ENCODE measurements around the gene AXIN1. TPM values are rescaled to one million over a fixed set of nuclear protein-coding genes. Genes with fewer than 3 reads are reported as not detected.
A peak's percentile ranks its signal among the peaks of the same experiment; 100 is the strongest.
"Not testable (repeated sequence)": the region's sequence is repeated elsewhere in the genome, so short reads cannot be mapped to it uniquely, and the experiment has no call there.

Gene AXIN1
- total RNA-seq, 2 donors from 2014 or later = 16.2 to 18.4 TPM

GRCh38 chr16:341095-341973, 11.2 kb downstream of the AXIN1 start:
- Mint-ChIP-seq H3K4me1 (peaks cover 40% of the 10 kb centered on the region), H3K36me3 (ENCODE audit: low read depth) (peaks cover 46% of the 10 kb centered on the region)
- ATAC-seq (replicated peaks); H3K9me3 Mint-ChIP-seq; H3K4me3 Mint-ChIP-seq; H3K27ac Mint-ChIP-seq; H3K27me3 Mint-ChIP-seq: not testable (repeated sequence)

DNA sequence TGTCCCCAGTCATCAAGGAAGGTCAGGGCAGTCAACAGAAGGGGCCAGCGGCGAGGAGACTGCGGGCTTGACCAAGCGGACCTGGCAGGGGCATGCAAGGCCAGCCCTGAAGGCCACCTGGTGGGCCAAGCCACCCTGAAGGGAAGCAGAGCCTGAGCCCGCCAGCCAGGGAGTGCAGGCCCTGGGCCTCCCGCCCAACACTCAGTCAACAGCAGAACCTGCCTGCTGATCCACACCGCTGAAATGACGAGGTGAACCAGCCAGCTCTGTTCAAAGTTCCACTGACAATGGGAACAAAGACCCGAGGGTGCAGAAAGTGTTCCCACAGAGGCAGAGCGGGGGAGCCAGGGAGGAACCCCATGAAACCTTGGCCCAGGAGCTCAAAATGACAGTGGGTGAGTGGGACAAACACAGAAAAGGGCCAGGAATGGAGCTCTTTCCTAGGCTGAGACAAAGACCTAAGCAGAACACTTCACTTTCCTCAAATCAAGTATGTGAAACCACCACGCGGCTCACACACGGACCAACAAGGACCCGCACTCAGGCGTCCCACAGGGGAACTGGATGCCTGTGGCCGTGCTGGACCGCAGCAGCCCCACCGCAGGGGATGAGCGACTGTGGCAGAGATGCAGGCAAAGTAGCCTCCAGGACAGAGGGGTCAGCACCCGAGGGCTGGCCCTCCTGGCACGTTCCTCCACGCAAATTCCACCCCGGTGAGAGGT, 12.0 kb downstream of the AXIN1 start:
- Mint-ChIP-seq H3K27ac (no peak overlapping the region), H3K4me1 (peaks cover 38% of the 10 kb centered on the region), H3K9me3 (no peaks in the 10 kb centered on the region), H3K36me3 (ENCODE audit: low read depth) (peaks cover 38% of the 10 kb centered on the region), H3K27me3 (no peaks in the 10 kb centered on the region), H3K4me3 (peak overlapping the region; percentile 25)
- ATAC-seq (replicated peaks) = no peak

- peaks cover 30% of the 10 kb centered on the region for H3K36me3 Mint-ChIP-seq (ENCODE audit: low read depth)
- no peaks in the 10 kb centered on the region for H3K27me3 Mint-ChIP-seq
- ATAC-seq (replicated peaks) = no peak
- no peak overlapping the region for H3K27ac Mint-ChIP-seq
- peaks cover 38% of the 10 kb centered on the region for H3K4me1 Mint-ChIP-seq
- no peaks in the 10 kb centered on the region for H3K9me3 Mint-ChIP-seq
- peak overlapping the region; percentile 25 for H3K4me3 Mint-ChIP-seq
Measured at GRCh38 chr16:339680-340079, 12.8 kb downstream of the AXIN1 start.

DNA sequence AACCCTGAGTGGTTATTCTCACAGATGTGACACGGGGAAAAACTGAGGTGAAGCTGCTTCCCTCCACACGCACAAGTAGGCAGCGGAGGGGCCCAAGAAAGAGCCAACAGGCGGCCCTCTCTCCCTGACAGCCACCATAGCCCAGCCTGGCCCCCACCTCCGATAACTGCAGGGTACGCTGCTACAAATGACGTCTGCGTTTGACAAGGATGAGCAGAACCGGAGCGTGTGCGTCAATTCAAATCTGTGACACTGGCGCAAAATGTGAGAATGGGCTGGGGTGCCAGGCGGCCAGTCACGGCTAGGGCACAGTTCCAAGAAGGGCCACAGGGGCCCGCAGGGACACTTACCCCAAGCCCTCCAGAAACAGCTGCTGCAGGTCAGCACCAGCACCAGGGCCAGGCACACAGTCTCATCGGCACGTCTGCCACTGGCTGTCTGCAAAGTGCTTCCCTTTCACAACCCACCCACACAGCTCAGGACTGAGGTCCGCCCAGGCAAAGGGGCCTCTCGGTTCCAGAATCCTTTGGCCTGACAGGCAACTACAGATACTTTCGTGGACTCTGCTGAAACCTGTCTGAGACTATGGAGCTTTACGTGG, 14.4 kb downstream of the AXIN1 start:
- ATAC-seq (replicated peaks) = no peak
- Mint-ChIP-seq H3K27ac (no peak overlapping the region), H3K36me3 (ENCODE audit: low read depth) (peaks cover 14% of the 10 kb centered on the region), H3K9me3 (no peaks in the 10 kb centered on the region), H3K27me3 (no peaks in the 10 kb centered on the region), H3K4me1 (peaks cover 47% of the 10 kb centered on the region), H3K4me3 (peak overlapping the region; percentile 21)

DNA sequence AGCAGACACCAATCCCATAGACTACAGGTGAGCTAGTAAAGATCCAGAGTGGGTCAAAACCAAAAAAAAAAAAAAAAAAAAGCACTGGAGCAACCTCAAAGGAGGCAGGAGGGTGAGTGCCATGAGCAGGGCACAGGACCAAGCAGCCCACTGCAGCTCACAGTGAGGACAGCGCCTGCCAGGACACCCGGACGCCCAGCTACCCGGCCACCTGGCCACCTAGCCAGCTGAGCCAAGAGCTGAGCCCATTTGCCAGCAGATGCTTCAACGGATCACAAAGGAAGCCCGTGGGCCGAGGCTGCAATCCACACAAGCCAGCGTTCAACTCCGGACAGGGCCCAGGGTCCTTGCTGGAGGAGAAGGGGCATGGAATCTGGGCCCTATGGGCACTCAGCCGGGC, 15.1 kb downstream of the AXIN1 start:
- peaks cover 44% of the 10 kb centered on the region for H3K4me1 Mint-ChIP-seq
- no peak overlapping the region for H3K27ac Mint-ChIP-seq
- peaks cover 7% of the 10 kb centered on the region for H3K36me3 Mint-ChIP-seq (ENCODE audit: low read depth)
- ATAC-seq (replicated peaks) = no peak
- no peak overlapping the region for H3K4me3 Mint-ChIP-seq
- H3K27me3 Mint-ChIP-seq = no peaks in the 10 kb centered on the region
- no peaks in the 10 kb centered on the region for H3K9me3 Mint-ChIP-seq

DNA sequence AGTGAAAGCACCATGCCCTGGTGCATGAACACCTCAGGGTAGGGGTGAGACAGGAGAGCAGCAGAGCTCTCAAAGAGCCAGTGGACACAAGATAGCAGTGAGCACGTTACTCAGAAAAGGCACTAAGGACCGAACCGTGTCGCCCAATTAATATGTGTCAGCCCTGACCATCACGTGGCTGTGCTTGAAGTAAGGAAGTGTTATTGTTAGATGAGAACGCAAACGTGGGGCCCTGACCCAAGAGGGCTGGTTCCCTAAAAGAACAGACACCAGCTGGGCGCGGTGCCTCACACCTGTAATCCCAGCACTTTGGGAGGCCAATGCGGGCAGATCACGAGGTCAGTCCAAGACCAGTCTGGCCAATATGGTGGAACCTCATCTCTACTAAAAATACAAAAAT, 16.3 kb downstream of the AXIN1 start:
- Mint-ChIP-seq H3K9me3 (no peaks in the 10 kb centered on the region), H3K4me1 (peaks cover 37% of the 10 kb centered on the region), H3K27ac (no peak overlapping the region), H3K36me3 (ENCODE audit: low read depth) (no peaks in the 10 kb centered on the region), H3K4me3 (no peak overlapping the region), H3K27me3 (no peaks in the 10 kb centered on the region)
- ATAC-seq (replicated peaks) = no peak

- Mint-ChIP-seq H3K36me3 (ENCODE audit: low read depth) (peaks cover 12% of the 10 kb centered on the region), H3K4me1 (peaks cover 42% of the 10 kb centered on the region)
- ATAC-seq (replicated peaks); H3K27me3 Mint-ChIP-seq; H3K4me3 Mint-ChIP-seq; H3K27ac Mint-ChIP-seq; H3K9me3 Mint-ChIP-seq: not testable (repeated sequence)
Measured at GRCh38 chr16:334861-335632, 17.5 kb downstream of the AXIN1 start.

DNA sequence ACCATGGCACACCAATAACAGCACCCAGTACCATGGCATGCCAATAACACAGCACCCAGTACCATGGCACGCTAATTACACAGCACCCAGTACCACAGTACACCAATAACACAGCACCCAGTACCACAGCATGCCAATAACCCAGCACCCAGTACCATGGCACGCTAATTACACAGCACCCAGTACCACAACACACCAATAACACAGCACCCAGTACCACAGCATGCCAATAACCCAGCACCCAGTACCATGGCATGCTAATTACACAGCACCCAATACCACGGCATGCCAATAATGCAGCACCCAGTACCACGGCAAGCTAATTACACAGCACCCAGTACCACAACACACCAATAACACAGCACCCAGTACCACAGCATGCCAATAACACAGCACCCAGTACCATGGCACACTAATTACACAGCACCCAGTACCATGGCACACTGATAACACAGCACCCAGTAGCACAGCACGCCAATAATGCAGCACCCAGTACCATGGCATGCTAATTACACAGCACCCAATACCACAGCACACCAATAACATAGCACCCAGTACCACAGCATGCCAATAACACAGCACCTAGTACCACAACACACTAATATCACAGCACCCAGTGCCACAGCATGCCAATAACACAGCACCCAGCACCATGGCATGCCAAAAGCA, 18.2 kb downstream of the AXIN1 start:
- not testable (repeated sequence) for H3K27ac Mint-ChIP-seq; H3K27me3 Mint-ChIP-seq; ATAC-seq (replicated peaks); H3K9me3 Mint-ChIP-seq; H3K4me3 Mint-ChIP-seq
- peaks cover 37% of the 10 kb centered on the region for H3K4me1 Mint-ChIP-seq
- H3K36me3 Mint-ChIP-seq (ENCODE audit: low read depth) = peaks cover 13% of the 10 kb centered on the region

DNA sequence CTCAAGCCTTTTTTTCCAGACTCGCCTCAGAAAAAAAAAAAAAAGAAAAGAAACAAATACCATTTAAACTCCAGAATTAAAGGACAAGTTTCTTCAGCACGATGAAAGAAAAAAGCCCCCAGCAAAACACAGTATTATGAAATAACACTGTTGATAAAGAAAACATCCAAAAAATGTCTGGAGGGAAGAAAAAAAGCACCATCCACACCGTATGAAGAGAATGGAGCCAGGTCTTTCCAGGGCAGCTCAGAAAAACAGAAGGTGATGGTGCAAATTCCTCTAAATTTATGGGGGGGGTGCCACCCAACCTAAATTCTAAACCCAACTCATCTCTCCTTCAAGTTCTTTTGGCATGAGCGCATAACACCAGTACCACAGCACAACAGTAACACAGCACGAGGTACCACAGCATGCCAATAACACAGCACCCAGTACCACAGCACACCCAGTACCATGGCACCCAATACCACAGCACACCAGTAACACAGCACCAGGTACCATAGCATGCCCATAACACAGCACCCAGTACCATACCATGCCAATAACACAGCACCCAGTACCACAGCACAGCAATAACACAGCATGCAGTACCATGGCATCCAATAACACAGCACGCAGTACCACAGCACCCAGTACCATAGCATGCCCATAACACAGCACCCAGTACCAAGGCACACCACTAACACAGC, 19.0 kb downstream of the AXIN1 start:
- Mint-ChIP-seq H3K4me3 (no peak overlapping the region), H3K9me3 (no peaks in the 10 kb centered on the region), H3K27me3 (no peaks in the 10 kb centered on the region), H3K36me3 (ENCODE audit: low read depth) (peaks cover 13% of the 10 kb centered on the region), H3K4me1 (peaks cover 37% of the 10 kb centered on the region), H3K27ac (no peak overlapping the region)
- no peak for ATAC-seq (replicated peaks)

DNA sequence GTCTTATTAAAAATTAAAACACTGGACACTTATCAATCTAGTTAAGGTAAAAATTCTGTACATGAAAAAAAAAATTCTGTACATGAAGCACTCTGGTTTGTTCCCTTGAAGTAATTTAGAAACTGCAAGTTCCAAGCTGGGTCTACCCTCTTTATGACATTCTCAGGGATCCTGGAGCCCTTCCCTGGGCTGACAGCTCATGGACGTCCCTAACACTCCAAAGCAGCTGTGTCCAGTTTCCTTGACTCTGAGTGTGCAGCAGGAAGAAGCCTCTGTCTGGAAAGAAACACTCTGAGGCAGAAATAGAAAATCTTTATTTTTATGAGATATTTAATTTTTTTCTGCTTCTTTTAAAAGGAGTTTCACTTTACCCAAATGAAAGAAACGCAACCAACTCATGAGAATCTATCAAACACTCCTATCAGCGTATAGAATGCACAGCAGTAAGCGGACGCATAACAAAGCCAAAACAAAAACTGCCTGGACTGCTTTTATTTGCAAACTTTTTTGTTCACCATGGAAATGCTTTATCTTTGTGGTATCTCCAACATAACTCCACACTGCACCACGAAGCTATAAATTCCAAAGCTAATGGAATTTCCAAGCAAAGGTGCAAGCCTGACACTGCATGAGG, 21.2 kb downstream of the AXIN1 start:
- not testable (repeated sequence) for H3K27me3 Mint-ChIP-seq; ATAC-seq (replicated peaks); H3K27ac Mint-ChIP-seq; H3K9me3 Mint-ChIP-seq; H3K4me3 Mint-ChIP-seq
- Mint-ChIP-seq H3K36me3 (ENCODE audit: low read depth) (peaks cover 13% of the 10 kb centered on the region), H3K4me1 (peaks cover 43% of the 10 kb centered on the region)

DNA sequence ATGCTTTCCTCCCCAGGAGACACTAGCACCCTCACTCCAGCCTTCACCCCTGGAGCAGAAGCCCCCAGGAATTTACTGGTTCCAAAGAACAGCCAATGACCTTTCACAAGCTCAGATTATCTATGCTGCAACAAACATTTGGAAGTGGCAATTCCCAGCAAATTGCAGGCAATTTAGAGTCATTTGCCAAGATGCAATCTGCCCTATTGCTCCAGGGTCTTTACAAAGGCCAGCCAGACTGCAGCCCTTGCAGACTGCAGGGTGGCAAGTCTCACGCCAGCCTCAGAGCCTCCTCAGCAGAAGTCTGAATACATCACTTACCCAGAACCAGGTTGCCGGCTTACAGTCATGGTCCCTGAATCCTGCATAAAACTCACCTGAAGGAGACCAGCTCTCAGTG, 21.8 kb downstream of the AXIN1 start:
- Mint-ChIP-seq H3K27ac (no peak overlapping the region), H3K27me3 (no peaks in the 10 kb centered on the region), H3K36me3 (ENCODE audit: low read depth) (peaks cover 13% of the 10 kb centered on the region), H3K4me1 (peaks cover 40% of the 10 kb centered on the region), H3K4me3 (no peak overlapping the region), H3K9me3 (no peaks in the 10 kb centered on the region)
- ATAC-seq (replicated peaks) = no peak

GRCh38 chr16:325375-326145, 27.0 kb downstream of the AXIN1 start:
- Mint-ChIP-seq H3K9me3 (no peaks in the 10 kb centered on the region), H3K4me1 (peaks cover 22% of the 10 kb centered on the region), H3K36me3 (ENCODE audit: low read depth) (peaks cover 6% of the 10 kb centered on the region), H3K27ac (no peak overlapping the region), H3K27me3 (no peaks in the 10 kb centered on the region), H3K4me3 (peak overlapping the region; percentile 67)
- no peak for ATAC-seq (replicated peaks)
